Epithelial cell of esophagus (primary cell): ENCODE results near the gene SLCO4C1.

Experiments
- DNase-seq: peaks from one replicate; pipeline ENCODE4 v3.0.0; 2010; ENCODE audit warnings: low read depth
- H3K4me3 ChIP-seq: 2 replicates; pipeline ENCODE4 v1.5.1; 2011; ENCODE audit warnings: mild to moderate bottlenecking, low read length, control low read depth
- TF ChIP-seq, protein P1 (sequence below): IDR thresholded peaks from 2 replicates; pipeline ENCODE4 v1.5.1; 2011; ENCODE audit warnings: low read depth, mild to moderate bottlenecking, low read length, control low read depth, inconsistent platforms; ENCODE audit not compliant: insufficient read depth; ENCODE audit errors: missing control alignments

Gene SLCO4C1

DNA sequence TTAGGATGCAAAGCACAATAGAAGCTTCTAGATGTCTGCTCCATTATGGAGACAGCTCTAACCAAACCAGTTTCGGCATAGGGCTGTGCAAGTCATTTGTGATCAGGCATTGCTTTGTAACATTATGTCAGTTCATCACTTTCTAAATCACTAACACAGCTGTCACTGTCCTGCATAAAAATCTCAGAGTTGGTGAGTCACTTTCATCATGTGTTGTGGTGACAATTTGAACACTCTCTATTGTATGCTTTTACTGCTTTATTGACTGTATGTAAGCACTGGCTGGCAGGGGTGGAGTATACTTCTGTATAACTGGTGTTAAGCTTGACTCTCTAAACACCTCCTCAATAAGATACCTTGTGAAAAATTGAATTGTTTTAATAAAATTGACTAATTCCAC lies 77.9 kb downstream of the SLCO4C1 start:
- DNase-seq: no peak

DNA sequence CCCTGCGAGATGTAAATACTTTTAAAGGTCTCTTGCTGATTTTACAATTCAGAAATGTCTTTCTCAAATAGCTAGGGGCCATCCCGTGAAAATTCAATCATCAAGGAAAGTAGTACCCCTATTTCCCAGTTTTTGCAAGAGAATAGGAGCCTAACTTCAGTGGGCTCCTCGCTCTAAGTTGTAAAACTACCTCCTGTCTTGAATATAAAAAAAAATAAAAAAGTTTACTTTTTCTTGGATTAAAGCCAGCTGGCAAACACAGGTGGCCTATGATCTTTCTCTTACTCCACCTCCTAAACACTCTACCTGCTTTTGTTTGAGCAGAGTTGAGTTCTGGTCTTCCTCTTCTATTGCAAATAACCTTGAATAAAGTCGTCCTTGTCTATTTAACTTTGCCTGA lies 79.4 kb downstream of the SLCO4C1 start:
- TF ChIP-seq, protein P1, sequence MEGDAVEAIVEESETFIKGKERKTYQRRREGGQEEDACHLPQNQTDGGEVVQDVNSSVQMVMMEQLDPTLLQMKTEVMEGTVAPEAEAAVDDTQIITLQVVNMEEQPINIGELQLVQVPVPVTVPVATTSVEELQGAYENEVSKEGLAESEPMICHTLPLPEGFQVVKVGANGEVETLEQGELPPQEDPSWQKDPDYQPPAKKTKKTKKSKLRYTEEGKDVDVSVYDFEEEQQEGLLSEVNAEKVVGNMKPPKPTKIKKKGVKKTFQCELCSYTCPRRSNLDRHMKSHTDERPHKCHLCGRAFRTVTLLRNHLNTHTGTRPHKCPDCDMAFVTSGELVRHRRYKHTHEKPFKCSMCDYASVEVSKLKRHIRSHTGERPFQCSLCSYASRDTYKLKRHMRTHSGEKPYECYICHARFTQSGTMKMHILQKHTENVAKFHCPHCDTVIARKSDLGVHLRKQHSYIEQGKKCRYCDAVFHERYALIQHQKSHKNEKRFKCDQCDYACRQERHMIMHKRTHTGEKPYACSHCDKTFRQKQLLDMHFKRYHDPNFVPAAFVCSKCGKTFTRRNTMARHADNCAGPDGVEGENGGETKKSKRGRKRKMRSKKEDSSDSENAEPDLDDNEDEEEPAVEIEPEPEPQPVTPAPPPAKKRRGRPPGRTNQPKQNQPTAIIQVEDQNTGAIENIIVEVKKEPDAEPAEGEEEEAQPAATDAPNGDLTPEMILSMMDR: no peak
- DNase-seq: no peak
- H3K4me3 ChIP-seq: no peak overlapping the region

More for the DNA sequence above, 77.9 kb downstream of the SLCO4C1 start:
- TF ChIP-seq, protein P1: no peak
- H3K4me3 ChIP-seq: no peak overlapping the region

DNA sequence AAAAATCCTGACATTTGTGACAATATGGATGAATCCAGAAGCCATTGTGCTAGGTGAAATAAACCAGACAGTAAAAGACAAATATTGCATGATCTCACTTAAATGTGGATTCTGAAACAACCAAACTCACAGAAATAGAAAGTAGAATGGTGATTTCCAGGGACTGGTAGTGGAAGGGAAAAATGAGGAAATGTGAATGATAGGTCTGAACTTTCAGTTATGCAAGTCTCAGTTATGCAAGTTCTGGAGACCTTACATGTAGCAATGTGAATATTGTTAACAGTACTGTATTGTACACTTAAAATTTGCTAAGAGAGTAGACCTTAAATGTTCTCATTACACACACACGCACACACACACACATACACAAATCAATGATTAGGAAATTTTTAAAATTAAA lies 84.9 kb downstream of the SLCO4C1 start:
- TF ChIP-seq, protein P1: no peak
- no peak for DNase-seq
- no peak overlapping the region for H3K4me3 ChIP-seq

DNA sequence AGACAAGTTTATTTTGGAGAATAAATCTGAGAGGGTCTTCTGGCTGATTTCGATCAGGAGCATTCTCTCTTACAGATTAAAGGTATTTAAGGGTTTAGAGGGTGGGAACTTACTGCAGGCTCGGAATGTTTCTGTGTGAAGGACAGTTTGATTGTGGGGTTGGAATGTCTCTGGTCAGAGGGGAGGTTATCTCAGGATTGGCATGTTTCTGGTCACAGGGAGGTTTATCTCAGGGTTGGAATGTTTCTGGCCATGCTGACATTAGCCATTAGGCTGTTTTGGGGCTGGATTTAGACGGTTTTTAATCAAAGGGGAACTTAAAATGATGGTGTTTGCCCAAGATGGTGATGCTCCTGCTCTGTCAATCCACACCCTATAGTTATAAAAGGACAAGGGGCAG lies 95.2 kb downstream of the SLCO4C1 start:
- no peak overlapping the region for H3K4me3 ChIP-seq
- DNase-seq: no peak
- TF ChIP-seq, protein P1: no peak

DNA sequence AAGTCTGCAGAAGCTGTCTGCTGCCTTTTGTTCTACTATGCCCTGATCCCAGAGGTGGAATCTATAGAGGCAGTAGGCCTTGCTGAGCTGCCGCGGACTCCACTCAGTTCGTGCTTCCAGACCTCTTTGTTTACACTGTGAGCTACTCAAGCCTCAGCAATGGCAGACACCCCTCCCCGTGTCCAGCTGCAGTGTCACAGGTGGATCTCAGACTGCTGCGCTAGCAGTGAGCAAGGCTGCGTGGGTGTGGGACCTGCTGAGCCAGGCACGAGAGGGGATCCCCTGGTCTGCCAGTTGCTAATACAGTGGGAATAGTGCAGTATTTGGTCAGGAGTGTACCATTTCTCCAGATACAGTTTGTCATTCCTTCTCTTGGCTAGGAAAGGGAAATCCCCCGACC lies 99.6 kb downstream of the SLCO4C1 start:
- no peak for DNase-seq
- TF ChIP-seq, protein P1: no peak
- H3K4me3 ChIP-seq: no peak overlapping the region
